MCF 10A (cell line): ENCODE measurements around the gene GGNBP2. TPM values are rescaled to one million over a fixed set of nuclear protein-coding genes. Genes with fewer than 3 reads are reported as not detected.

ENCODE experiments used
- BruUV-seq: library from RNA; stranded (reverse); fragments of 400-500 nt; replicated peaks from 2 replicates; lab custom pipeline; 2021; lab: Mats Ljungman, UMichigan
- CTCF ChIA-PET: fragments of 300-600 bp; sonication (Branson Sonifier 250); formaldehyde crosslinking; extraction: SDS; loops from one replicate; lab custom pipeline; 2021; ENCODE audit warnings: antibody characterized with exemption, inconsistent platforms; lab: Yijun Ruan, JAX
- POLR2A ChIA-PET: fragments of 300-600, 350-650 bp; sonication (Branson Sonifier 250); formaldehyde crosslinking; extraction: SDS; loops from one replicate; lab custom pipeline; 2020; ENCODE audit warnings: antibody characterized with exemption, inconsistent platforms; lab: Yijun Ruan, JAX
- DNase-seq: peaks from one replicate; pipeline ENCODE4 v3.0.0-alpha.2; 2018; ENCODE audit not compliant: unreplicated experiment
- H3K27ac Mint-ChIP-seq: one replicate; pipeline ENCODE4 v1.8.0; 2022; ENCODE audit warnings: mild to moderate bottlenecking, low read depth, mixed read lengths; ENCODE audit not compliant: unreplicated experiment
- H3K27me3 Mint-ChIP-seq: one replicate; pipeline ENCODE4 v1.8.0; 2022; ENCODE audit warnings: mixed read lengths; ENCODE audit not compliant: insufficient read depth, unreplicated experiment
- H3K36me3 Mint-ChIP-seq: one replicate; pipeline ENCODE4 v1.8.0; 2022; ENCODE audit warnings: mild to moderate bottlenecking, moderate library complexity, mixed read lengths; ENCODE audit not compliant: insufficient read depth, unreplicated experiment
- H3K4me1 Mint-ChIP-seq: one replicate; pipeline ENCODE4 v1.8.0; 2022; ENCODE audit warnings: mixed read lengths; ENCODE audit not compliant: insufficient read depth, unreplicated experiment
- H3K4me3 Mint-ChIP-seq: one replicate; pipeline ENCODE4 v1.8.0; 2022; ENCODE audit warnings: mild to moderate bottlenecking, moderate library complexity, mixed read lengths; ENCODE audit not compliant: unreplicated experiment
- H3K9me3 Mint-ChIP-seq: one replicate; pipeline ENCODE4 v1.8.0; 2022; ENCODE audit warnings: mixed read lengths; ENCODE audit not compliant: unreplicated experiment
- CTCF ChIP-seq: fragments of 200-600 bp; IDR thresholded peaks from one replicate; pipeline ENCODE4 v1.8.0; 2022; ENCODE audit warnings: antibody characterized with exemption, mild to moderate bottlenecking; ENCODE audit not compliant: unreplicated experiment
- intact Hi-C: fragments of 100-400 bp; cut with micrococcal nuclease; formaldehyde crosslinking; loops from 2 replicates; pipeline ENCODE4 v1.14.1; 2022
- total RNA-seq: library from RNA; stranded (reverse); gene quantifications from 2 replicates; pipeline ENCODE4 v1.2.3, GENCODE V29; 2022

Gene GGNBP2
- total RNA-seq, 1 experiment from 2014 or later, result 88.7 TPM

DNA sequence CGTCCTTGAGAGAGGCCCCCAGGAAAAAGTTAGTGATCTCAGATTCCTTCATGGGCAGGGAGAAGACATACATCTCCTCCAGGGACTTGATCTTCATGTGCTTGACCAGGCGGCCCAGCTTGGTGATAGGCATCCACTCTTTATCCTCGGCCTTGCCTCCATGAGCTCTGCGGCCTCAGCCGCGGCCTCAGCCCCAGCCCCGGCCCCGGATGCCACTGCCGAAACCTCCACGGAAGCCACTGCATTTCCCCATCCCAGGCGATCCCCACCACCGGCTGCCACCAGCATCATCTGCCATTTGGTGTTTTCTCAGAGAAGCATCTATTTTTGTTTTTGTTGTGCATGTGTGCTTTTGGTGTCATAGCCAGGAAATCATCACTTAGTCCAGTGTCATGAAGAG lies 30.3 kb downstream of the GGNBP2 start:
- Mint-ChIP-seq H3K27ac (no peak overlapping the region), H3K27me3 (no peaks in the 10 kb centered on the region), H3K4me3 (no peak overlapping the region), H3K36me3 (peaks cover 79% of the 10 kb centered on the region), H3K9me3 (no peaks in the 10 kb centered on the region), H3K4me1 (peaks cover 13% of the 10 kb centered on the region)
- ChIA-PET CTCF (interaction anchor here (0.6 kb wide), 1 partner anchor 22 kb away, joined by 3 read pairs; no protein-coding TSS in a partner anchor), POLR2A (interaction anchor here (1.0 kb wide), 1 partner anchor 29 kb away, joined by 3 read pairs; no protein-coding TSS in a partner anchor)
- no TSS peak for BruUV-seq
- DNase-seq, result no peak
- TF ChIP-seq CTCF, result no peak
- intact Hi-C loops, result no loop called here

DNA sequence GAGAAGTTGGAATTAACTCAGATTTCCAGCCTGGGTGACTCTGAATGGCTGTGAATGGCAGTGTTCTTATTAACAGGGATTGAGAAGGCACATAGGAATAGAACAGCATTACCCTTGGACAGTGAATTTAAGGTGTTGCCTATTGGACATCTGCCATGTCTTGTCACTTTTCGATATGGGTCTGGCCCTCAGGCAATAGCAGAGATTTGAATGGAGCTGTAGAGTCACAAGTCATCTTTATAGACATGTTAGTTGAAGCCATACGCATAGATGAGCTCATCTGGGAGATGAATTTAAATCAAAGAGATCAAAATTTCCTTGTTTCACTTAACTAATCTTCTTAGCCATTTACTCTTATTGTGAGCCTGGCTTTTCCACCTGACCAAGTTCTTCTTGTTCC lies 32.1 kb downstream of the GGNBP2 start:
- intact Hi-C loops, result no loop called here
- peaks cover 13% of the 10 kb centered on the region for H3K4me1 Mint-ChIP-seq
- H3K9me3 Mint-ChIP-seq, result no peaks in the 10 kb centered on the region
- POLR2A ChIA-PET, result no interaction called here
- BruUV-seq, result no TSS peak
- CTCF ChIA-PET, result interaction anchor here (0.9 to 1.5 kb wide), 2 partner anchors 25 to 39 kb away, joined by 3 to 5 read pairs; no protein-coding TSS in a partner anchor
- no peaks in the 10 kb centered on the region for H3K27me3 Mint-ChIP-seq
- TF ChIP-seq CTCF, result no peak
- no peak overlapping the region for H3K4me3 Mint-ChIP-seq
- peaks cover 80% of the 10 kb centered on the region for H3K36me3 Mint-ChIP-seq
- H3K27ac Mint-ChIP-seq, result no peak overlapping the region
- DNase-seq, result no peak

DNA sequence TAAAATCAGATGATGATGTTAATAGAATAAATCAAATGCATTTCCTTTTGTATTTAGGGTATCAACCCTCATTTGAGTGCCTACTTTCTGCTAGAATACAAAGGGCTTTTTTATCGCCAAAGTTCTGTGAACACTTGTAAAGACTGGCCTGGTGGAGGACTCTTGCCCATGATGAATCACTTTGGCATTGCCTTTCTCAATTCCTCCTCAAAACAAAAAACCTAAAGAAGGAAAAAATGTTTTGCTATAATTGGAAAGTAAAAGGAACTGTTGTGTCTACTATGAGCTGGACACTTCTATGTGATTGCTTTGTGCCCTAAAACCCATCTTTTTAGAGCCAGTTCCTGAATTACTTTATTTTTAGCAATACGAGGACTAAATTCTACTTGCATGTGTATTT lies 34.0 kb downstream of the GGNBP2 start:
- no peak overlapping the region for H3K4me3 Mint-ChIP-seq
- peaks cover 77% of the 10 kb centered on the region for H3K36me3 Mint-ChIP-seq
- no peaks in the 10 kb centered on the region for H3K27me3 Mint-ChIP-seq
- no TSS peak for BruUV-seq
- DNase-seq, result no peak
- H3K4me1 Mint-ChIP-seq, result peaks cover 9% of the 10 kb centered on the region
- no peak overlapping the region for H3K27ac Mint-ChIP-seq
- no peaks in the 10 kb centered on the region for H3K9me3 Mint-ChIP-seq
- POLR2A ChIA-PET, result interaction anchor here (0.7 to 1.3 kb wide), 2 partner anchors 13 to 33 kb away, joined by 5 to 8 read pairs; partner anchors contain the start of gene DHRS11
- intact Hi-C loops, result no loop called here
- no peak for TF ChIP-seq CTCF
- CTCF ChIA-PET, result interaction anchor here (0.9 kb wide), 1 partner anchor 12 kb away, joined by 3 read pairs; no protein-coding TSS in a partner anchor

DNA sequence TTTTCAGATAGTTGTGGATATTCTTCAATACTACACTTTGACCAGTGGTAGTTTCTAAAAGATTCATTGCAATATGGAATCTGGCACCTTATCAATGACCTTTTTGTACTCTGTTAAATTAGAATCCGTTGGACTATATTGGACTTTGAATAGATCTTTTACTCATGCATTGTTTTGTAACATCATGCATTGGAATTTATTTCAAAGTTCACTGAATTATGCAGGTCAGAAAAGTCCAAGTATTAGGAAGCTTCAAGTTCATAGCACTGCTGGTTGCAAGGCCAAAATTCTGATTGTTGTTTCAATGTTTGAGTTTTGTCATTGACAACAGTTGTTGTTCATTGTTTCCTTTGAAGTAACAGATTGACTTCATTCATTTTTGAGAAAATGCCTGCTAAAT lies 39.1 kb downstream of the GGNBP2 start:
- Mint-ChIP-seq H3K27ac (no peak overlapping the region), H3K36me3 (peaks cover 95% of the 10 kb centered on the region), H3K4me3 (no peak overlapping the region), H3K4me1 (no peaks in the 10 kb centered on the region), H3K27me3 (no peaks in the 10 kb centered on the region), H3K9me3 (no peaks in the 10 kb centered on the region)
- CTCF ChIA-PET, result interaction anchor here (0.6 kb wide), 2 partner anchors 376 to 863 kb away, joined by 3 to 5 read pairs; no protein-coding TSS in a partner anchor
- DNase-seq, result no peak
- intact Hi-C loops, result no loop called here
- no TSS peak for BruUV-seq
- TF ChIP-seq CTCF, result no peak
- POLR2A ChIA-PET, result interaction anchor here (0.5 to 4.0 kb wide), 5 partner anchors 9 to 230 kb away, joined by 3 to 13 read pairs (median 4); partner anchors contain the start of genes GGNBP2 and MRM1
